GM12891 (cell line): Measurements from ENCODE around the gene TMEM101.
"Not testable (repeated sequence)": the region's sequence is repeated elsewhere in the genome, so short reads cannot be mapped to it uniquely, and the experiment has no call there.

ENCODE experiments used
- DNase-seq: peaks from one replicate; pipeline ENCODE4 v3.0.0; 2011; ENCODE audit warnings: low spot score; ENCODE audit not compliant: insufficient read length
- FAIRE-seq: peaks from 2 replicates; lab custom pipeline; 2011; peaks lifted over from hg19 to GRCh38; lab: Jason Lieb, UNC
- PAX5 ChIP-seq: IDR thresholded peaks from 2 replicates; pipeline ENCODE4 v1.6.1; 2011; ENCODE audit warnings: low read length, moderate library complexity, mild to moderate bottlenecking; ENCODE audit not compliant: insufficient read depth, severe bottlenecking
- POLR2A ChIP-seq: IDR thresholded peaks from 2 replicates; pipeline ENCODE4 v1.6.1; 2011; ENCODE audit warnings: low read depth, low read length, control low read depth
- POLR2AphosphoS5 ChIP-seq: IDR thresholded peaks from 2 replicates; pipeline ENCODE4 v1.6.1; 2011; ENCODE audit warnings: low read depth, low read length, control low read depth
- POU2F2 ChIP-seq: IDR thresholded peaks from 2 replicates; pipeline ENCODE4 v1.6.1; 2011; ENCODE audit warnings: low read depth, mild to moderate bottlenecking, control low read depth, low read length, moderate library complexity
- SPI1 ChIP-seq: IDR thresholded peaks from 2 replicates; pipeline ENCODE4 v1.6.1; 2011; ENCODE audit warnings: low read depth, low read length, control low read depth
- TAF1 ChIP-seq: IDR thresholded peaks from 2 replicates; pipeline ENCODE4 v1.6.1; 2011; ENCODE audit warnings: low read depth, low read length, control low read depth

The TMEM101 gene

DNA sequence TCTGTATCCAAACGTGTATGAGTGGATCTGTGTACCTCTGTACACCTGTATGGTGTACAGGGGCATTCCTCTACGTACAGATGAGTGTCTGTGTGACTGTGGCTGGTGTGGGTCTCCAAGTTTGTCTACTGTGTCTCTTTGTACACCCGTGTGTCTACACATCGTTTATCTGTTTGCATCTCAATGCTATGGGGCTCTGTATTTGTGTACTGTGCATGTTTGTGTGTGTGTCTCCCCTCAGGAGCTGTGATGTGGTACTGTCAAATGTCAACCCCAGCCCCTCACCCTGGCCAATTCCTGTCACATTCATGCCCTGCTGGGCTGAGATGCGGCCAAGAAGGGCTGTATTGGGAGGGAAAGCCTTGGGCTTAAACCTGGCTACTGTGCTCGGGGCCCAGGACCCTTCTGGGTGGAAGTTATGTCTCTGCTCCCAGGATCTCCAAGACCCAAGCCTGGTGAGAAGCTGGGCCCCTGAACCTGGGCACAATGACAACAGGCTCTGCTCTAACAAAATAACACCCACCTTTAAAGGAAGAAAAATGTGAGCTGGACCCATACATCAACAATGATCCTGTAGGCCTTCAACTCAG lies 13.8 kb downstream of the TMEM101 start:
- TF ChIP-seq POU2F2 = no peak
- no peak for TF ChIP-seq PAX5
- no peak for TF ChIP-seq TAF1
- no peak for TF ChIP-seq SPI1
- TF ChIP-seq POLR2A = no peak
- TF ChIP-seq POLR2AphosphoS5 = no peak
- no peak for DNase-seq
- FAIRE-seq = peak; percentile 28

- FAIRE-seq = no peak
- DNase-seq = no peak
- TF ChIP-seq TAF1 (no peak), POLR2AphosphoS5 (no peak), SPI1 (no peak), POLR2A (no peak), PAX5 (no peak), POU2F2 (no peak)
Measured at GRCh38 chr17:44000141-44000860, 14.5 kb downstream of the TMEM101 start.

GRCh38 chr17:43999024-43999423 lies 15.7 kb downstream of the TMEM101 start:
- DNase-seq (no peak), FAIRE-seq (no peak)
- TF ChIP-seq SPI1 (no peak), PAX5 (no peak), TAF1 (no peak), POLR2A (no peak), POLR2AphosphoS5 (no peak), POU2F2 (no peak)

DNA sequence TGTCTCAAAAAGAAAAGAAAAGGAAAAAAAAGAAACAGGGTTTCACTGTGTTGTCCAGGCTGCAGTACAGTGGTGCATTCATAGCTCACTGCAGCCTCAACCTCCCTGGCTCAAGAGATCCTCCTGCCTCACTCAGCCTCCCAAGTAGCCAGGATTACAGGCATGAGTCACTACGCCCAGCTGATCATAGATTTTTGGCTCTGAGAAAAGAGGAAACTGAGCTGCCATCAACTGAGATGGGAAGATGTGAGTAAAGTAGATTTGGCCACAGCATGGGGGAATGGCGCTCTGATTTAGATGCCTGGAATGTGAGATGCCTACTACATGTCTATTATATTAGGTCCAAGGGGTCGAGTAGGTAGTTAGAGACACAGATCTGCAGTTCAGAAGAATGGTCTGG lies 16.2 kb downstream of the TMEM101 start:
- DNase-seq = no peak
- no peak for FAIRE-seq
- no peak for TF ChIP-seq SPI1
- no peak for TF ChIP-seq PAX5
- no peak for TF ChIP-seq TAF1
- TF ChIP-seq POLR2A = no peak
- no peak for TF ChIP-seq POU2F2
- TF ChIP-seq POLR2AphosphoS5 = no peak

DNA sequence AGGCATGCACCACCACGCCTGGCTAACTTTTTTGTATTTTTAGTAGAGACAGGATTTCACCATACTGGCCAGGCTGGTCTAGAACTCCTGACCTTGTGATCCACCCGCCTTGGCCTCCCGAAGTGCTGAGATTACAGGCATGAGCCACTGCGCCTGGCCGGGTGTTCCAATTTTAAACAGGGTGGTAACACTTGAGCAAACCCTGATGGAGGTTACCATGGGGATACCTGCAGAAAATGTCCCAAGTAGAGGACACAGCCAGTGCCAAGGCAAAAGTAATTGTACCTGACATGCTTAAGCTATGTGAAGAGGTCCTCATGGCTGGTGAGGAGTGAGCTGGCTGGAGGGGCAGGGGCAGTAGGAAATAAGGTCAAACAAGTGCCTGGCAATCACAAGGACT lies 17.6 kb downstream of the TMEM101 start:
- DNase-seq, FAIRE-seq: not testable (repeated sequence)

DNA sequence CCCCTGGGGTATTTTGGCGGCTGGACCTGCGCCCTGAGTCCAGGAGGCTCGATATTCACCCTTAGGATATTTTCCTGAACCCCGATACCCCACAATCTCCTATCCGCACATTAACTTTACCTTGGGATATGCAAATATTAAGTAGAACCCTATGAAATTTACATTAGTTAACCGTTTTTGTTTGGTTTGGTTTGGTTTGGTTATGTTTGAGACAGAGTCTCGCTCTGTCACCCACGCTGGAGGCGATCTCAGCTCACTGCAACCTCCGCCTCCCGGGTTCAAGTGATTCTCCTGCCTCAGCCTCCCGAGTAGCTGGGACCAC lies 19.7 kb downstream of the TMEM101 start:
- DNase-seq (no peak), FAIRE-seq (no peak)
- TF ChIP-seq SPI1 (no peak), POU2F2 (no peak), POLR2A (no peak), TAF1 (no peak), PAX5 (no peak), POLR2AphosphoS5 (no peak)

- no peak for TF ChIP-seq POU2F2
- no peak for TF ChIP-seq TAF1
- TF ChIP-seq POLR2AphosphoS5 = no peak
- DNase-seq (peak; percentile 71), FAIRE-seq (peak; percentile 80)
Measured at GRCh38 chr17:43994272-43995149, 20.3 kb downstream of the TMEM101 start.

- FAIRE-seq = no peak
- TF ChIP-seq SPI1 = no peak
- TF ChIP-seq POU2F2 = no peak
- no peak for TF ChIP-seq TAF1
- no peak for TF ChIP-seq POLR2A
- TF ChIP-seq POLR2AphosphoS5 = no peak
- no peak for TF ChIP-seq PAX5
- DNase-seq = no peak
Measured at GRCh38 chr17:43992641-43993040, 22.1 kb downstream of the TMEM101 start.

DNA sequence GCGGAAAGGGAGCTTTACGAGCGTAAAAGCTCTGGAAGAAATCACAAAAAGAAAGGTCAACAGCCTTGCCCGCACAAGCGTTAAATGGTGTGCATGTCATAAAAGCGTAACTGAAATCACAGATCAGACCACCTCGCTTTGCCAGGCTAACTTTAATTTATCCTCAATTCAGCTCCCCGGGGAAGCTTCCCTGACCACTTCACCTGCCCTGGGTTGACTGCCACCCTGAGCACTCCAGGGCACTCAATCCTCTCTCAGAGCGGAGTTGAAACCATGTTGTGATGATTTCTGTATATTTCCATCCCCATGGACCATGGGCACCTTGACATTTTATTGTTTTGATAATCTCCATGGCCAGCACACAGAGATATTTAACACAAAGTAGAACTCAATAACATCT lies 26.5 kb downstream of the TMEM101 start:
- TF ChIP-seq TAF1 (no peak), POLR2A (no peak), POU2F2 (no peak), POLR2AphosphoS5 (no peak), PAX5 (no peak), SPI1 (no peak)
- FAIRE-seq (no peak), DNase-seq (no peak)
